Activated CD4-positive, CD25-positive, alpha-beta regulatory T cell treated with anti-CD3 and anti-CD28 coated beads, Interleukin-2, amount 50 U/mL, for 24 hours (primary cell): Measurements from ENCODE around the gene FAT1.

Experiments used
- ATAC-seq, 2 donors: fragments of 150-1000 bp; cut with Tn5 transposase; one replicate each; pipeline ENCODE4 v1.10.0; 2021; ENCODE audit warnings: mild to moderate bottlenecking in 1 of 2, moderate library complexity in 1 of 2

The FAT1 gene

DNA sequence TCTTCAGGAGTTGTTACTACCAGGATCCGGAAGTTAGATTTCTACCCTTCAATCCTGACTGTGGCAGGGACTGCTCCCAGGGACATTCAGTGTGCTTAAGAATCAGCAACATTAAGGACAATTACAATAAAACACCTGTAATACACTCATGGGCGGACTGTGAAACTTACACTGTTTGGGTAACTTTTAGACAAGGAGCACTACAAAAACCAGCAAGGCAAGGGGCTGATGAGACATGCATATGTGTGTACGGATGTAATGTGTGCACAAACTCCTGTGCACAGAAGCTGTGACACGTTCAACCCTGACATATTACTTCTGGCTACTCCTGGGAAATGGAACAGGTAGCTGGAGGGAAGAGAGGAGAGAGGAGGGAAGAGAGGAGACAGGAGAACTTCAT lies 75.8 kb downstream of the FAT1 start:
- no peak for ATAC-seq

DNA sequence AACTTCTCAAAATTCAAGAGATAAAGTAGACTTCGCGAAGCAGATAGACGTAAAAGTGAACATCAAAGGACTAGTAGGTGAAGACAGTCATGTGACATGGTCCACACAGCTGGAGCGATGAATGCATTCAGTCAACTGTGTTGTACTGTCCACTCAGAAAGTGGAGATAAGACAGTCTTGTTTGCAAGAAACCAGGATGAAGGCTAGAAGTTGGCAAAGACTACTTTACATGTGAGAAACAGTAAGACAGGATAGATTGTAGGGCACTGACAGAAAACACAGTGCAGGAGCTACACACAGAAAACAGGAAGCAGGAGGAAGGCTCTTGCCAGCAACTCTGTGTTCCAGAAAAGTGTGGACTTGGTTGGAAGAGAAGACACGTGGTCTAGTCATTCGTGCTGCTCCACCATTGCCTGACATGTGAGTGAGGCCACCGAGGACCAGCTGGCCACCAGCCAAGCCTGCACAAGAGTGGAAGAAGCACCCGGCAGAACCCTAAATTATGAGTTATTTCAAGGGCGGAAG lies 78.9 kb downstream of the FAT1 start:
- no peak for ATAC-seq

GRCh38 chr4:186644311-186644638 lies 79.4 kb downstream of the FAT1 start:
- ATAC-seq, result no peak

GRCh38 chr4:186643501-186644310 lies 80.0 kb downstream of the FAT1 start:
- ATAC-seq, result no peak

GRCh38 chr4:186642998-186643397 lies 80.7 kb downstream of the FAT1 start:
- no peak for ATAC-seq

DNA sequence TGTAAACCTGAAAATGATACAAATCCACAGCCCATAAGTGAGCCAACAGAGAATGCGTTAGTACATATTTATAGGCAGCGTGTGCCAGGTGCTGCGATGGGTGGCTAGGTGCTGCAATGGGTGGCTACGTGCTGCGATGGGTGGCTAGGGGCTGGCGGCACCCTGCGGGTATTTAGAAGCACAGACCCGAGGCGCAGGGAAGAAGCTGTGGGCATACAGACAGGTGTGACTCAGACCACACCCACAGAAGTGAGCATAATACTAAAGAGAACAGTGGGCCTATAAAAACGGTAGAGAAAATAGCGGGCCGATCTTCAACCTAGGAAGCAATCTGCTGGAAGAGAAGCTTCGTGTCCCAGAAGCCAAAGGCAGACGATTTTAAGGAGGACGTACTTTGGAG lies 81.1 kb downstream of the FAT1 start:
- no peak for ATAC-seq

DNA sequence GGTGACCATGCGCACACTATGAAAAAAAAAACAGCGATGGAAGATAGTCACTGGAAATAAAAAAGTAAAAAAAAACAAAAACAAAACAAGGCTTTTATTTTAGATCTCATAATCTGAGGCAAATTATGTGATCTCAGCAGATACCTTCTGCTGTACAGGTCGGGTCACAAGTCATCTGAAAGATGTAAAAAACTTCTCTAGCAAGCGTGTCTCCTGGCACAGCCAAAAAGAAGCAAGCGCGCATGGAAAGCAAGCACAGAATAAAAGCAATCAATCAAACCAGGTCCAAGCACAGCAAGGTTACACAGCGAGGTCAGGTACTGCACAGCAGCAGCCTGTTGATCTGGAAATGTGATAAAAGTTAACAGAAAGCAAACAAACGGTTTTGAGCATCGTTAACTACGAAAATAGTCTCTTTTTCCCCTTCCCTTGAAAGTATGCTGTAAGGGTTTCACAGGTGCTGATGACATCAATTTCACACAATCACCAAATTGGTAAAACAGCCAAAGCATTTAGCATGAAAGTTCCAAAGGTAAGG lies 89.0 kb downstream of the FAT1 start:
- no peak for ATAC-seq

DNA sequence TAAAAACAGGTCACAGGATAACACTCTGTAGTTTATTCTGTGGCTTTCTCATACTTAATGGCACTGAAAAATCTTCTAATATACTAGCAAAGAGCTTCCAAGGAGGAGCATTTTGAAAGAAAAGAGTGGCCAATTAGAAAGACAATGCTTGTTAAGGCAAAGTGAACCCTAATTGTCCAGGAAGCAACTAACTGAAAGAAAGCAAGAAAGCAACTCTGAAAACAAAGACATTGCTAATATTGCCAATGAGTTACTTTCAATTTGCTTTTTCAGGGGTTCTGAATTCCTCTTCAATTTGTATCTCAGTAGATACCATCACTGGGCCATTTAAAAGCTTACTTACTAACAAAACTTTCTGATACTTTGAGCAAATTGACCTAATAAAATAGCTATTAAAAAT lies 89.8 kb downstream of the FAT1 start:
- no peak for ATAC-seq

DNA sequence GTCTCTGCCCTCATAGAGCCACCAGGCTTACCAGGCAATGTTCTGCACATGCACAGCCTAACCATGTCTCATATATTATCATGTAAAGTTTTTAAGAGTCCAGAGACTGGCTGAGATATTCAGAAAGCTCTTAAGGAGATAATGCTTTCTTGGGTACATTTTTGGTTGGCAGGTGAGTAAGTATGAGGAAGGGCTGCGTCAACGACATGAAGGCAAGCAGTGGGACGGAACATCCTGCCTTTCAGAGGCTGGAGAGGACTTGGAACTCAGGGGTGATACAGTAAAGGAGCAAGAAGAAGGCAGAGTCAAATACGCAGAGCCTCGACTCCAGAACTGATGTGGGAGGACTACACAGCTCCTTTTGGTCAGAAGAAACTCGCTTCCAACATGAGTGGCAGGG lies 93.5 kb downstream of the FAT1 start:
- no peak for ATAC-seq

DNA sequence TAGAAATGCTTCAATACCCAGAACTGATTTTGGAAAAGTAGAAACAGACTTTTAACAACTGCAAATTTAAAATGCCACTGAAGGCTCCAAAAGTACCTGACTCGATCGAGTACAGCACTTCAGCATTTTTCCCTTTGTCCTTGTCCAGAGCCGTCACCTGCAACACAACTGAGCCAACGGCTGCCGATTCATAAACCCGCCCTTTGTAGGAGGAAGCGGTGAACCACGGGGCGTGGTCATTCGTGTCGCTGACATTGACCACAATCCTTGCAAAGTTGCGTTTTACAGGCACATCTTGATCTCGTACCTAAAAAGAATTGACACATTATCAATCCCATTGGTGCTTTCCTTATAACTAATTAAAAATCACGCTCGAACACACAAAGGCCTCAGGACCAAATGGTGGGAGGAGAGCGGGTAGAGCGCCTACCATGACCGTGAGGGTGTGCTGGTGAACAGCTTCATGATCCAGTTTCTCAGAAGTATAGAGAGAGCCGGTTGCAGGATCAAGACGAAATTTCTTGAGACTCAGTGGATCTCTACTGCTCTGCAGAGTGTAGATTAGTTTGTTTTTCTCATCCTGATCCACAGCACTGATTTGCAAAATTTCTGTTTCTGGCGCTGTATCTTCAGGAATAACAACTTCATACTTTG lies 95.5 kb downstream of the FAT1 start:
- ATAC-seq, result no peak

GRCh38 chr4:186627226-186627865 lies 96.3 kb downstream of the FAT1 start:
- no peak for ATAC-seq

DNA sequence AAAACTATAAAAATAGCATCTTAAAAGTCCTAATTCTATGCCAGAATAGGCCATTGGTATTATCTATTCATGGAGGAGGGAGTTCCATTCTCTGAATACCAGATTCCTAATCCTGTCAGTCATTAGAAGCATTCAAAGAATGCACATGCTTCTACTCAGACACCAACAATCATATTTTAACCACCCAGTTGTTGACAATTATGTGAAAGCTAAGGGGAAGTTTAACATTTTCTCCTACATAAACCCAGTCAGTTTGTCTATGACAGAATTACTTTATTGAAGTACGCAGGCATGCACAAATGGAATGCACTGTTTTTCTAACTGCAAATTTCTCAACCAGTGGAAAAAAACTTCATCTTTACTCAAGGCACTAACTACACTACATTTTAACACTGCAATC lies 98.7 kb downstream of the FAT1 start:
- ATAC-seq, result no peak

GRCh38 chr4:186623546-186623945 lies 100.1 kb downstream of the FAT1 start:
- no peak for ATAC-seq

DNA sequence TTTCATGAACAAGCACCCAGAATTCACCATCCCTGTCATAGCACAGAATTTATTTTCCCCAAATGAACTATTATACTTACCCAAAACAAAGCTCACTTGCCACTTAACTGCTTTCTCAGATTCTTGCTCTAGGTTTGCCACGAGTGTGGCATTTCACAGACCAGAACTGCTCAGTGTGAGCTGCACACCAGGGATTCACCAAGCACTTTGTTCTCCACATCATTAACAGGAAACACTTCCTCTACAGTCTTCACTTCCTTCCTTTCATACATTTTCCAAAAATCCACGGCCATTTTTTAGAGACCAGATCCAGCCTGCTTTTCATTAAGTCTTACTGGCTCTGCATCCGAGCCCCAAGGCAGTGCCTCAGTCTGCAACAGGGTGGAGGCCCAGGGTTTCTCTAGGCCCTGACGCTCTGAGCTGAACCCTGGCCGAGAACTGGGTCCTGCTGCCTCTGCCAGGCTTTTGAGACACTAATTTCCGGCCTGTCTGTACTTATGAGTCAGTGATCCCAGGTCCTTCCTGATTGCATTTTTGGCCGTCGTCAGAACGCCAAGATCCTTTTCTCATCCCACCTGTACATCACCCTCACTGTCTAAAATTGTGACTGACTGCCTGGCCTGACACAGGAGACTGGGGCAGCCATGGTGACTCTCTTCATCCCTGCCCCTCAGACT lies 100.7 kb downstream of the FAT1 start:
- ATAC-seq, result no peak

DNA sequence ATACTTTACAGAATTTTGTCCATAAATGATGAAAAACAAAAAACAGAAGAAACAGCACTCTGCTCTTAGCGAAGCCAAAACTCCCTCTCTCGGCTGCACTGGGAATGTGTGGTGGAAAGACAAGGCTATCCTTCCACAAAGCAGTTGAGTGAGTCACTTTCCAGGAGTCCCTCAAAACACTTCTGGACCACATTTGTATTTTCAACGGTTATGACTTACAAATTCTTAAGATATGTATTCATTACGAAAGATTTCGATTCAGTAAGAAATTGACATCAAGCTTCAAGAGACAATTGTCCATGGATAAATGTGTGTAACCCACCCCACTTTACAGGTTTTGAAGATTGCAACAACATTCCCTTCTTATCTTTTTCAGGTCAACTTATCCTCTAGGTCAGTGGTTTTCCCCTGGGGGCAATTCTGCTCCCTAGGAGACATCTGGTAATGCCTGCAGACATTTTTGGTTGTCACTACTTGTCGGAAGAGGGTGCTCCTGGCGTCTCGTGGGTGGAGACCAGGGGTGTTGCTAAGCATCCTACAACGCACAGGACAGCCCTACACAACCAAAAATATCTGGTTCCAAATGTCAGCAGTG lies 101.6 kb downstream of the FAT1 start:
- no peak for ATAC-seq

DNA sequence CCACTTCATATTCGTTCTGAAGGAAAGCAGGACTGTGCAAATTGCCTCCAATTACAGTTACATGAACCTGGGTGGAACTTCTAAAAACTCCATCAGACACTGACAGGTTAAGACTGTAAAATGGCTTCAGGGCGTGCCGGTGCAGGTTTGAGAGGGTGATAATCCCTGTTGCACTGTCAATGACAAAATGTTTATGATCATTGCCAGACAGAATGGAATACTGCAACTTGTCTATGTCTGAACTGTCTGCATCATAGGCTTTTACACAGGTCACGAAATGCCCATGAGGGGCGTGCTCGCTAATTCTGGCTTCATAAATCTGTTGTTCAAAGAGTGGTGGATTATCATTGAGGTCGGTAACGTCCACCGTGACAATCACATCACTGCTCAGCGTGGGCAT lies 104.6 kb downstream of the FAT1 start:
- ATAC-seq, result no peak

GRCh38 chr4:186617921-186618320 lies 105.7 kb downstream of the FAT1 start:
- ATAC-seq, result no peak

- no peak for ATAC-seq
Measured at GRCh38 chr4:186607490-186607889, 116.2 kb downstream of the FAT1 start.

GRCh38 chr4:186606591-186606992 lies 117.1 kb downstream of the FAT1 start:
- ATAC-seq, result no peak

DNA sequence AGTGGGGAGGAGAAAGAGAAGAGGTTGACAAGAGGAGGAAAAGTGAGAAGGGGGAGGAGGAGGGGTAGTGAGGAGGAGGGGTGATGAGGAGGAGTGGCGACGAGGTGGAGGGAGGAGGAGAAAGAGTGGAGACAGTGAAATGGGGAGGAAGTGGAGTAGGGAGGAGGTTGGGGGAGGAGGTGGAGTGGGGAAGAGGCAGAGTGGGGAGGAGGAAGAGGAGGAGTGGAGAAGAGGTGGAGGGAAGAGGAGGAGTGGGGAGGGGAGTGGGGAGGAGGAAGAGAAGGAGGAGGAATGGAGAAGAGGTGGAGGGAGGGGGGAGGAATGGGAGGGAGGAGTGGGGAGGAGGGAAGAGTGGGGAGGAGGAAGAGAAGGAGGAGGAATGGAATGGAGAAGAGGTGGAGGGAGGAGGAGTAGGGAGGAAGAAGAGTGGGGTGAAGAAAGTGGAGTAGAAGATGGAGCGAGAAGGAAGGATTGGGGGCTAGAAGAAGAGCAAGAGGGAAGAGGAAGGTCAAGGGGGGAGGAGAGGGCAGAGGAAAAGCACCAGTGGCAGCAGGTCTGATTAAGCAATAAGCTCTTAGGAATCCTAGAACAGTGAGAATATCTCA lies 118.3 kb downstream of the FAT1 start:
- no peak for ATAC-seq

GRCh38 chr4:186604124-186604807 lies 119.4 kb downstream of the FAT1 start:
- ATAC-seq, result no peak

DNA sequence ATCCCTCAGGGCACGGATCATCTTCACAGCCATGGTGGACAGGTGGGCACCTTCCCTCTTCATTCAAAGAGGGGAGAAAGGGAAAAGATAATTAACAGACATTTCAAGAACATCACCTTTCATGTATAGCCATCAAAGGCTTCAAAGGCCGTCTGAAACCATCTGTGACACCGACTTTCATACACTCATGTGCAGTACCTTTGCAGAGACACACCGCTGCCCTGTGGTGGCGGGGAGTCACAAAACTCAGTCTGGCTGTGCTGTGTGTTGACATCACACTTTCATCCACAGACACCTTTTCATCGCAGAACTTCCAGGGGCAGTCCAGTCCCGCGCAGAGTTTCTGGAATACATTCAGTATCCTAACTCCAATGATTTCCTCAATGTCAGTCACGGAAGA lies 120.7 kb downstream of the FAT1 start:
- ATAC-seq, result no peak
